ENCODE measurements around the gene NEK7.
A peak's percentile ranks its signal among the peaks of the same experiment; 100 is the strongest.

NEK7 gene

GRCh38 chr1:198147216-198147615 is 9.6 kb upstream of the NEK7 start:
- DNase-seq, result no peak

GRCh38 chr1:198150369-198150768 is 6.4 kb upstream of the NEK7 start:
- DNase-seq, result no peak

DNA sequence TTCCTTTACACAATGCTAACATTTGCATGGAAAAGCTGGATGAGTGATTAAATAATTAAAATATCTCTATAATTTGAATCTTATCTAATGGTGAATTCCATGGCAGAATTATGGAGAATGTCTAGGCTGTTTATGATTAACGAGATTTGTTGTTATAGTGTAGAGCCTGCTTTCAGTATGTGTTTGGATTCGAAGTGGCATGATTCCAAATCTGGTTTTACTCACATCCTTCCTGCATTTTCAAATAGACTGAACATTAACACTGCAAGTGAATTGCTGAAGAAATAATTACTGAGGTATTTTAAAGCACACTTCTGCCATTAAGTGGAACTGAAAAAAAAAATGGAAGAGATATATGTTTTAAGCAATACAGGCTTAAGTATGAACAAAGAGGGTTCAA is 5.1 kb upstream of the NEK7 start:
- DNase-seq, result peak; percentile 3

DNA sequence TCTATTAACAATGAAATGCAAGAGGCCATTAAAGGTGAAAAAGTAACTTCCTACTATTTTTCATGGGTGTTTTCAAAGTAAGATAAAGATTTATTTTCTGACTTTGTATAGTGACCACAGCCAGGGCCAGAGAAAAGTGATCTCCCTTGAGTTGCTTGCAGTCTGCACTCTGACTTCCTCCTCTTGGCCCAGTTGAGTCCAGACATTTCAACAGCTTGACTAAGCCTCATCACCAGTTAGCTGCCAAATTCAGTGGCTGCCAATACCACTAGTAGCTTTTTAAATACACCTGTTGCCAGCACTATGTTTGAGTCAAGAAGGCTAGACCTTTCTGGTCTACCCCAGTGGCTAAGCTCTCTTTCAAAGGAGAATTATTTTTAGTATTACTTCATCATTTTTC is 3.7 kb upstream of the NEK7 start:
- peak; percentile 57 for DNase-seq

DNA sequence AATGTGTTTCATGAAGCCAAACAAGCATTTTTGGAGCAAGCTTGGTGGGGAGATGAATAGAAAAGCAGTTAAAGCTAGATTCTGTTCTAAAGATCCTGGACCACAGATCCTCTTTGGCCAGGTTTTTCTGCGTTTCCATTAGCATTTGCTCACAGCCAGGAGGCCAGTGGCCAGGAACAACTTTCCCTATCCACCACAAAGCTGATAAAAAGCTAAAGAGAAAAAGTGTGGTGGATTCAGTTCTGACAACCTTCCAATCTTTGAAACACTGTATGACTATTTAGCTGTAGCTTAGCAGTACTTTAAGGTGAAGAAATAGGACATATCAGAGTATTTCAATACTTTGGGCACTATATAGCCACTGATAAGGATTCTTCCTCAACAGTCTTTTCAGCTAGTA is 3.0 kb upstream of the NEK7 start:
- DNase-seq, result no peak

GRCh38 chr1:198155253-198155652 is 1.5 kb upstream of the NEK7 start:
- no peak for DNase-seq

- DNase-seq, result peak; percentile 18
Measured at GRCh38 chr1:198156111-198156744, 570 bp upstream of the NEK7 start.

DNA sequence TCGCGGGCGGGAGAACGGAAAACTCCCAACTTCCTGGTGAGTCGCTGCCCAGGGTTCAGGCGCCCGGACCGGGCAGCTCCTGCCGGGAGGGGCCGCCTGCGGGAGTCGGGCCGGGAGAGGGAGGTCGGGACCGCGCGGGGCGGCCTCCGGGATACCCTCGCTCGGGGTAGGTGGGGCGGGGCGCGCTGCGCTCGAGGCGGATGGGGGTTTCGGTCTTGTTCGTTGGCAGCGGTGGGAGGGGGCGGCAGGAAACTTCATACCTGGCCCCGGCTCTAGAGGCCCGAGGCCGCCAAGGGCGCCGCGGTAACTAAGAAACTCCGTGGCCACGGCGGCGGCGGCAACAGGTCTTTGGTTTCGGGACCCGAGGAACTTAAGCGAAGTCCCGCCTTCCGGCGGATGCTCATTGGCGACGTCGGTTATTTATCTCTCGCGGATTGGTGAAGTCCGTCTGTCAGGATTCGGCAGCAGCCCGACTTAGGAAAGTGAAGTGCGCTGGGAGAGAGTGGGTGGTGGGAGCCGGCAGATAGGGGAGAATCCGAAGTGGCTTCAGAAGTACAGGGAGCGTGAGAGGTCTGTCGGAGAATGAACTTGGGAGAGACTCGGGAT is 546 bp downstream of the NEK7 start:
- DNase-seq, result peak; percentile 86

- no peak for DNase-seq
Measured at GRCh38 chr1:198157847-198158725, 1.3 kb downstream of the NEK7 start.

GRCh38 chr1:198158735-198159589 is 2.2 kb downstream of the NEK7 start:
- DNase-seq, result peak; percentile 86

DNA sequence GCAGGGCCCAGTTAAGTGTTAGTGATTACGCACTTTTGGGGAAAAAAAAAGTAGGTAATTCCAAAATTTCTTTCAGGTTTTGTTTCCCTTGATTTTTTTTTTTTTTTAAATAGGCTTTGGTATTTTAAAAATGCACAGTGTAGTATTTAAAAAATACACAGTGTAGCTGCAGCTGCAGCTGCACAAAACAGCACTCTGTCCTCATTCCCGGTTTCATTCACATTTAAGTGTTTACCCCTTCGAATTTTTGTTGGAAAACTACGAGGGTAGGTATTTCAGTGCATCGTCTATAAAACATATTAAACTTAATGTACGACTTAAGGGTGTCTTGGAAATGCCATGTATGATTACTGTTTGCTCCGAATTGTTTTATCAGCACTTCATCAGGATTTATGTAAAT is 3.4 kb downstream of the NEK7 start:
- no peak for DNase-seq

DNA sequence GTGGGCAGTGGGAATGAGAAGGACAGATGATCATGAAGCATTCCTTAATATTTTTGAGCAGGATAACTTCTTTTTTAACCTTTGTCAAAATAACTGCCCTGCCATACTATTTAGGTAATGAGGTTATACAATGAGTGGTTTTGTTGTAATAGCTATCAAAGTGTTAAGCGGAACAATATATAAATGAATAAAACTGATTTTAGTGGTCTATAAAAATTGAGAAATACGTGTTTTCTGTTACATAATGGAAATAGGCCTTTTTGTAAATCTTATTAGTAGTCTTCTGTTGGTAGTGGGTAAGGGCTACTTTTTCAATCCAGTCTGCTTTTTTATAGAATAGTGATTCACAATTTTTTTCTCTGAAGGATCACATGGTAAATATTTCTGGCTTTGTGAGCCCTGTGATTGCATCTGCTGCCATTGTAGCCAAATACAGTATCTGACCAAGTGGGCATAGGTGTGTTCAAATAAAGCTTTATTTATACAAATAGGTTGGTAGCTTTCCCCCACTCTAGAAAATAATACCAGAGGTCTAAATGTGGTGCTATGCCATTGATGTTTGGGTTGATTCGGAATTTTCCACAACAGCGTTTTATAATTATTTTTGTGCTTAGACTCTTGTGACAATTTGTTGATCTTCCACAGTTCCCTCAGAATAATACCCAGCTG is 4.3 kb downstream of the NEK7 start:
- DNase-seq, result no peak

DNA sequence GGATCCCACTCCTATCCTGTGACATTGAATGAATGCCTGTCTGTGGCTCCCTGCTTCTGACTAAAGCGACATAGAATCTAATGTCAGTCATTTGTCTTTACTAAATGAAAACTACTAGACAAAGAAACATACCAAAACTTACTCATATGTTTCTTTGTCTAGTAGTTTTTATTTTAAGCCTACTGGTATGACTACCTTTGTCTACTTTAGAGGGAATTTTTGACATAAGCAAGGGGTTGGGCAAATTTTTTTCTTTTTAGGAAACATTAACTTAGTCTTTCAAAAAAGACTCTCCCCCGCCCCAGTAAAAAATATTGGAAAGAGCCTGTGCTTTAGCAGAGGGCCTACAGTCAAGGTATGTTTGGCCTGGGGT is 4.9 kb downstream of the NEK7 start:
- no peak for DNase-seq

DNA sequence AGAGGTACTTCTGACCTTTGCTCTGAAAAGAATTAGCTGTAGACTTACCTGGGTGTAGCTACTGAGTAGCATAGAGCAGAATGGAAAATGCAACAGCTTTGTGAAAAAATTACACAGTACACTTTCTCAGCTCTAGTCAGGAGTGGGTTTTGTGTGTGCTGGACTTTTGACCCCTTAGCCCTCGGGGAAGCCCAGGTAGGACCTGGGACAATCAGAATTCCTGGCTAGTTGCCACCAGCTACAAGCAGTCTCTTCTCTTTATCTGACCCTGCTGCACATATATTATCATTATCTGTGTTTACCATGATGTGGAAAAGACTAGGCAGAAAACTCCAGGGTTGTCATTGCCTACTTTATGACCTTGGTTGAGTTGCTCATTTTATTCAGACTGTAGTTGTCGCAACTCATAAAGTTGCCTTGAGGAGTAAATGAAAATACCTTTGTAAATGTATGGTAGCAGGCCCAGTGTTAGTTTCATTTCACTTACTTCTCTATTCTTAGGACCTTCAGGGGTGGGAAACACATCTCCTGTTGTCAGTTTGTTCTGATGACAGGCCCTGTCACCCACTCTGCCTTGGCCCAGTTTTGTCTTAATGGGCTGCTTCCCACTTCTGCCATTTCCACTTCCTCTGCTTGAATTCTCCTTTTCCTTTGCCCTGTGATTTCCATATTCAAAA is 5.4 kb downstream of the NEK7 start:
- no peak for DNase-seq

DNA sequence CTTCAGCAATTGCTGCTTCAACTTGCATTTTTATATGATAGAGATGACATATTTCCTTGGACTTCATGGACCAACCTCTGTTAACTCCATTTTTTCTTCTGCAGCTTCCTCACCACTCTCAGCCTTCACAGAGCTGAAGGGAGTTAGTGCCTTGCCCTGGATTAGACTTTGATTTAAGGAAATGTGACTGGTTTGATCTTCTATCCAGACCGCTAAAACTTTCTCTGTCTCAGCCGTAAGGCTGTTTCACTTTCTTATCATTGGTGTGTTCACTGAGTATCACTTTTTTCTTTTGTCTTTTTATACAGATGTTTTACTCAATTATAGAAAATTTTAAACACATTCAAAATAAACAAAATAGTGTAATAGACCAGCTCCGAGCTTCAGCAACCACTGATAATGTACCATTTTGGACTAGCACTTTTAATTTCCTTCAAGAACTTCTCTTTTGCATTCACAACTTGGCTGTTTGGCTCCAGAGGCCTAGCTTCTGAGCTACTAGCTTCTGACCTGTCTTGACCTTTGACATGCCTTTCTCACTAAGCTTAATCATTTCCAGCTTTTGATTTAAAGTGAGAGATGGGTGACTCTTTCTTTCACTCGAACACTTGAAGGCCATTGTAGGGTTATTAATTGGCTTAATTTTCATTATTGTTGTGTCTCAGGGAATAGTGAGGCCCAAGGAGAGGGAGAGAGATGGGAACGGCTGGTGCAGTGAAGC is 9.3 kb downstream of the NEK7 start:
- DNase-seq, result no peak

DNA sequence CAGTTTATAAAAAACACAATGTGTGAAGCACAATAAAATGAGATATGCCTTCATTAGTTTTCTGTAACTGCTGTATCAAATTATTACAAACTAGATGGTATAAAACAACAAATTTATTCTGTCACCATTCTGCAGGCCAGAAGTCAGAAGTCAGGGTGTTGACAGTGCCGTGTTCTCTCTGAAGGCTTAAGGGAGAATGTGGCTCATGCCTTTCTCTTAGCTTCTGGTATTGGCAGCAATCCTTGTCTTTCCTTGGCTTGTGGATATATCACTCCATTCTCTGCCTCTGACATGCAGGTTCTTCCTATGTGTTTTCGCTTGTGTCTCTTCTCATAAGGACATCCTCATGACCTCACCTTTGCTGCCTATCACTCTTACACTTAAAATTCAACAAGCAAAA is 10.1 kb downstream of the NEK7 start:
- no peak for DNase-seq

DNA sequence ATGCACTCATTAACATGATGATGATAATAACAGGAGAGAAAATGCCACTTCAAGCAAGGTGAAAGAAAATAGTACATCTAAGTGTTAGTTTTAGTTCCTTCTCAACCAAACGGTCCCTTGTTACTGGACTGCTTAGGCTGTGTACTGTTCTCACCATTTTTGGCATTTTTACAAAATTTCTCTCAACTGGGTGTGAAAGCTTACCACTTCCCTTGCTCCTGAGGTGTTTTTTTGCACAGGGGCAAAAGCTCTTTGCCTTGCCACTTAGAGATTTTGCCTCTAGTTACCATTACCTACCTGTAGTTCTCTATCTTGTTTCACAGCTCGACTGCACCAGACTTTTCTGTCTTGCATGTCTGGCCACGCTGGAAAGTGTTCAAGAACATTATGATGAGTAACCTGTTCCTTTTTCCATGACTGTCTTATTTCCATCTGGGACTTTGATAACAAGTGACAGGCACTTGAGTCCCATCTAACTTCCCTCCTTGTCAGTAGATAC is 10.7 kb downstream of the NEK7 start:
- DNase-seq, result no peak

- DNase-seq, result no peak
Measured at GRCh38 chr1:198168227-198168626, 11.4 kb downstream of the NEK7 start.

DNA sequence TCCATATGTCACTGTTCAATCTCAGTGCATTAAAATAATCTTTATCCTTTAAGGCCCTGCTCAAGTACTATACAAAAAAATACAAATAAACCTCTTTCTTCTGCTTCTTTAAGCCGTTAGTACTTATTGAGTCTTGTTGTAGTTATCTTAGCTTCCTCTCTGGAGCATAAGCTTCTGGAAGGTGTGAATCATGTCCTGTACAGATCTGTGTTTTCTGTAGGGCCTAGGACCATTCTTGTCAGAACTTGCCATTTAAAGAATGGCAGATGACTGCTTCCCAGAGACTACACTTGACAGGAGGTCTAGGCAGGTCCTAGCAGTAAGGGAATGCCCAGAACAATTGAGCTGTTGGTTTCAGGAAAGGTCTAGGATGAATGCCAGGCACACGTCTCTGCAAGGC is 12.9 kb downstream of the NEK7 start:
- no peak for DNase-seq

DNA sequence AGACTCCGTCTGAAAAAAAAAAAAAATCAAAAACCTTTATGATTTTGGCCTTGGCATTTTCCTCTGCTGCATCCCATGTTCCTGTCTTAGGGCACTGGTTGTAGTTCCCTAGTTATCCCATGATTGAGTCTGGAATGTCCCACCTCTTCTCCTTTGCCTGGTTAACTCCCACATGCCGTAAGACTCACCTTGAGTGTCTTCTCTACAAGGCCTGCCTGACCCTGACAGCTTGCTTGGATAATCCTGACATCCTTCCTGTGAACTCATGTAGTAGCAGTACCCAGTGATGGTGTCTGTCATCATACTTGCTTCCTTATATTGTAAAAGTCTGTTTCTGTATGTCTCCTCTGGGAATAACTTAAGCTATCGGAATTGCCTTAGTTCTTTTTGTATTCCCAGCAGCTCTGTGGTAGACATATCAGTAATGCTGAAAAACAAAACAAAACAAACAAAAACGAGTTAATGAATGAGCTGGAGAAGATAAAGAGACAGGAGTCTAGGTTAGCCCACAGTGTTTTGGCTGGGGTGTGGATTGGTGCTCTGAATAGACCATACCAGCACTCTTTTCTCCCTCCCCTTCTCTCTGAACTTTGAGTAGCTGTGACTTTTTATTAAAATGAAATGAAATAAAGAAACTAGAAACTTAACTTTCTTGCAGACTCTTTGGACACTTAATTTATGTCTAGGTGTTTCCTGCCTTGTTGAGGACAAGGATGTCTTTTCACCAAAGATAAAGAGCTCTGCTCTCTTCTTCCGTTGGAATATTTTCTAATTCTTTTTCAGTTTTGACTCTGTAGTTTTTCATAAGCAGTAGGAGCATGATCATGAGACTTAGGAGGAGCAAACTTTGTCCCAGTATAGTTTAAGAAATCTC is 15.1 kb downstream of the NEK7 start:
- no peak for DNase-seq

Data from NCI-H1105 (cell line).